GM21619 (cell line): ENCODE data around the gene ZBTB38.

Source experiments
- ATAC-seq: cut with Tn5 transposase; IDR thresholded peaks from one replicate; pipeline ENCODE4 v1.9.1; 2021; ENCODE audit not compliant: unreplicated experiment

Gene ZBTB38, protein sequence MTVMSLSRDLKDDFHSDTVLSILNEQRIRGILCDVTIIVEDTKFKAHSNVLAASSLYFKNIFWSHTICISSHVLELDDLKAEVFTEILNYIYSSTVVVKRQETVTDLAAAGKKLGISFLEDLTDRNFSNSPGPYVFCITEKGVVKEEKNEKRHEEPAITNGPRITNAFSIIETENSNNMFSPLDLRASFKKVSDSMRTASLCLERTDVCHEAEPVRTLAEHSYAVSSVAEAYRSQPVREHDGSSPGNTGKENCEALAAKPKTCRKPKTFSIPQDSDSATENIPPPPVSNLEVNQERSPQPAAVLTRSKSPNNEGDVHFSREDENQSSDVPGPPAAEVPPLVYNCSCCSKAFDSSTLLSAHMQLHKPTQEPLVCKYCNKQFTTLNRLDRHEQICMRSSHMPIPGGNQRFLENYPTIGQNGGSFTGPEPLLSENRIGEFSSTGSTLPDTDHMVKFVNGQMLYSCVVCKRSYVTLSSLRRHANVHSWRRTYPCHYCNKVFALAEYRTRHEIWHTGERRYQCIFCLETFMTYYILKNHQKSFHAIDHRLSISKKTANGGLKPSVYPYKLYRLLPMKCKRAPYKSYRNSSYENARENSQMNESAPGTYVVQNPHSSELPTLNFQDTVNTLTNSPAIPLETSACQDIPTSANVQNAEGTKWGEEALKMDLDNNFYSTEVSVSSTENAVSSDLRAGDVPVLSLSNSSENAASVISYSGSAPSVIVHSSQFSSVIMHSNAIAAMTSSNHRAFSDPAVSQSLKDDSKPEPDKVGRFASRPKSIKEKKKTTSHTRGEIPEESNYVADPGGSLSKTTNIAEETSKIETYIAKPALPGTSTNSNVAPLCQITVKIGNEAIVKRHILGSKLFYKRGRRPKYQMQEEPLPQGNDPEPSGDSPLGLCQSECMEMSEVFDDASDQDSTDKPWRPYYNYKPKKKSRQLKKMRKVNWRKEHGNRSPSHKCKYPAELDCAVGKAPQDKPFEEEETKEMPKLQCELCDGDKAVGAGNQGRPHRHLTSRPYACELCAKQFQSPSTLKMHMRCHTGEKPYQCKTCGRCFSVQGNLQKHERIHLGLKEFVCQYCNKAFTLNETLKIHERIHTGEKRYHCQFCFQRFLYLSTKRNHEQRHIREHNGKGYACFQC (N-terminal part only)

DNA sequence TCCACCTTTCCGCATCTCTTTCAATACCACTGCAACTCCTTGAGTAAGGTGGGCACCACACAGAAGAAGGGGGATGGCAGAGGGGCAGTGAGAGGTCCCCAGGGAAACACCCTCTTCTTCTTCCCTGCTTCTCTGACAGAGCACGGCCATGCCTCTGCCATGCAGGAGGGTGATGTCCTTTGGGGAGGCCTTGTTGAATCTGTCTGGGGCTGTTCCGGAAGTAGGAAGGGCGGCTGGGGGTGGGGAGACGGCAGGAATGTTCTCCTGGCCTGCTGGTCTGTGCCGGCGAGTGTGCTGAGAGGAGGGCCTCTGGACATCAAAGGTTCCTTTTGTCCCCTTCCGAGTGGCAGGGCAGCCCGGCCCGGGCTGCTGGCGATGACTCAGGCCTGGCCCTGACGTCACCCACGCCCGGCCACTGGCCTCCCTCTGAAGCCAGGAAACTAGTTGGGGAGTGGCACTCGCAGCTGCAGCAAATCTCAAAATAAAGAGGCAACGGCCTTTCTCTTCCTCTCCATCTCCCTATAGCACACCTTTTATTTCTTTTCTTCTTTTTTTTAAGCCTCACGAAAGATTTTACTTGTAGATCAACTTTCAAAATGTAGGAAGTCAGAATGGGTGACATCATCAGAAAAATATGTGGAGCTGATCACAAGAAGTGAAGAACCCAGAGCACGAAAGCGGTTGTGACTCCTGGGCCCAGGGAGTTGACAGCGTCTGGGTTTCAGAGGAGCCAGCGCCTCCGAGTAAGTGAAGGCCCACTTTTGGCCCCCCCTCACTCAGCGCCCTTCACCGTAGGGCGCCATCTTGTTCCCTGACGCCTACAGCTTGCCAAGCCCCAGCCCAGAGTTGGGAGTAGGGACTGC lies at the start of gene ZBTB38:
TSS of gene ZBTB38 (plus strand) at position 443 of the 863 bp plus-strand sequence. CDS start 73,885 bp downstream, outside the sequence.
- ATAC-seq, result no peak

DNA sequence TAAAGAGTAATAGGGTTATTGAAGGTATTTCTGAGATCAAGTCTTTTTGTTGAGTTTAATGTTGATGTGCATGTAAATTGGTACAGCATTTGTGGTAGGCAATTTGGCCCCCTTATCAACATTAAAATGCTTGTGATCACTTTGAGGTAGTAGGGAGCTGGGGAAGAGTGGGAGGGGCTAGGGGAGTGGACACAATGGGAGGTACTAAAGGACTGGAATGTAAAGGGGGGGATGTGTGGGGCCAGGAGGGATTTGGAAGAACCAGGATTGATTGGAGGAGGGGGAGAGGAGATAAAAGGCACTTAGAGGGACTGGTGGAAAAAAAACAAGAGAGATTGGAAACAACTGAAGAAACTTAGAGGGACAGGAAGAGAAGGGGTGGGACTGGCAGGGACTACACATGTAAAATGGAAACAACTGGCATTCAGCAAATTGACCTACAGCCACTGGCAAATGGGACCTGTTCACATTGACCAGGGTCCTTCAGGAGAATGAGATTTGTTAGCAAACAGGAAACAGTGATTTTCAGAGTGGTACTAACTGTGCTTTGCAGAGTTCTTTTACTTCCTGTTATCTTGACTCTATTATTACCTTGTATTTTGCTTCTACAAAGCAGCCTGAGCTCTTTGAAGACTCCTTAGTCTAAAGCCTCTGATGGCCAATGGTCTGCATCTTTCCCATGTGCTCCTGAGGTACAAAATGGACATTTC lies 47.8 kb upstream of the ZBTB38 start:
- ATAC-seq, result no peak

DNA sequence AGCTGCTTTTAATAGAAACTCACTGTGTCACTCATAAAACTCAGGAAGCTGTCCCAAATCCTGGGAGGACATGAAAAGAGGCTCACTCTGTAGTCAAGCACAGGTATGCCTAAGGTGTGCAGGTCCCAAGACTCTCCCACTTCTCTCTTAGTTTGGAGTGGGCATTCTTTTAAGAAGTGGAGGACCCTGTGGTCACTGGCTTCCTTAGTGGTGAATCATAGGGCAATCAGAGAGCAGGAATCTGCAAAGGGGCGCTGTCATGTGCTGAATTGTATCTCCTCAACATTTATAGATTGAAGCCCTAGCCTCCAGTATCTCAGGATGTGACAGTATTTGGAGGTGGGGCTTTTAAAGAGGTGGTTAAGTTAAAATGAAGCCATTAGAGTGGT lies 47.2 kb upstream of the ZBTB38 start:
- ATAC-seq, result no peak

DNA sequence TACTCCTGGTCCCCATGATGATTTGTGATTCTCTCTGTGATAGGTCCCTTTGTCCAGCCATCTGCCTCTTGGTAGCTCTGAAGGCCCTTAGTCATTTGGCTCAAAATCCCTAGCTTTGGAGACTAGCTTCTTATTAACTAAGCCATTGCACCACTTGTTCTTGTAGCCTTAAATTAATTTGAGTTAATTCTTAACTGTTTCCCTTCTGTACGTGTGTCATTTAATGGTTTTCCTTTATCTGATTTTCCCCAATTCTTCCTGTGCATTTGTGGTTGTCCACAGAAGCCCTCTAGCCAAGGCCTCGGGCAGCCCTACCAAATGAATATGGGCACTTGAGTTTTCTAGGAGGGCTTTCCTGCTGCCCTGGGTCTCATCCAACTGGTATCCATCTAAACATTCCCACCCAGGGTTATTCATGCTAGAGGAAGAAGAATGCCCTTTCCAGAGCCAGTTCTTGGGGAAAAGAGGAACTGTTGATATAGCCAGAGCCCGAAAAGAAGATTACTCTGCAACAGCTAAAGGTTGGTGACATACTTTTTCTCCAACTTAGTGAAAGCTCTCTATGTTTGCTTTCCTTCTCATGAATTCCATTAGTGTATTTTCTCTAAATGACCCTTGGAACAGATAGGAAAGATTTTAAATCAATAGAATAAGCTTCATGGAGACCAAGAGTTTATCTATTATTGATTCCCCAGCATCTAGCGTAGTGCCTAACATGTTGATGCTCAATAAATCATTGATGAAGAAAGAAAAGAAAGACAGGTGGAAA lies 44.2 kb upstream of the ZBTB38 start:
- ATAC-seq, result no peak

DNA sequence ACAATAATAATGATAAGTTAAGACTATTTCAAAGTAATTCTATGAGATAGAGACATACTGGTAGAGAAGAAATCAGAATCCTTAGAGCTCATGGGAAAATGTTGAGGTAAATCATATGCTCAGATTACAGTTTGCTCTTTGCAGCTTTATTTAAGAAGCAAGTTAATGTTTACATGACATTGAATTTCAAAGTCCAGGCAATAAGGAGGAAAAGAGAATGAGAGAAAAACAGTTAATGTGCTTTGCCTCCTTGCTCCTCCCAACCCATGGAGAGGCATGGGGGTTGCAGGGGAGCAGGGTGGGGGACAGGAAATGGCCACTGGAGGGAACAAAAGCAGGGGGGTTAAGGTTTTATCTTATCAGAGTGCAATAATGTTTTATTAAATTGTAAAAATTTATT lies 42.2 kb upstream of the ZBTB38 start:
- no peak for ATAC-seq

DNA sequence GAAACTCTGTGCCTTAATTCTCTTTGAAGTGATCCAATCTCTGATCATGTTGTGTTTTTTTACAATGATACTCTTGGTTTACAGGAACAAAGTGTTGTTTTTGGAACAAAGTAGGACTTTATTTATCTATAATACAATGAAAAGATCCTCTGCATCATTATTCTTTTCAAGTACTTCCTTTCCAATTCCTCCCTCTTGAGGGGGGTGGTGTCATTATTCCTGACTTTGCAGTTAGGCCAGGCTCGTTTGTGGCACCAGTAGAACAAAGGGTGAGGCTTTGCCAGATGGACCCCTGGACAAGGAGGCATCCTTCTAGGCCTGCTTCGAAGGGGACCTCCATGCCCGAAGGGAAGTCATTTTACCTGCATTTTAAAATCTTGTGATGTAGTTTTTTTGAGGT lies 41.7 kb upstream of the ZBTB38 start:
- no peak for ATAC-seq

DNA sequence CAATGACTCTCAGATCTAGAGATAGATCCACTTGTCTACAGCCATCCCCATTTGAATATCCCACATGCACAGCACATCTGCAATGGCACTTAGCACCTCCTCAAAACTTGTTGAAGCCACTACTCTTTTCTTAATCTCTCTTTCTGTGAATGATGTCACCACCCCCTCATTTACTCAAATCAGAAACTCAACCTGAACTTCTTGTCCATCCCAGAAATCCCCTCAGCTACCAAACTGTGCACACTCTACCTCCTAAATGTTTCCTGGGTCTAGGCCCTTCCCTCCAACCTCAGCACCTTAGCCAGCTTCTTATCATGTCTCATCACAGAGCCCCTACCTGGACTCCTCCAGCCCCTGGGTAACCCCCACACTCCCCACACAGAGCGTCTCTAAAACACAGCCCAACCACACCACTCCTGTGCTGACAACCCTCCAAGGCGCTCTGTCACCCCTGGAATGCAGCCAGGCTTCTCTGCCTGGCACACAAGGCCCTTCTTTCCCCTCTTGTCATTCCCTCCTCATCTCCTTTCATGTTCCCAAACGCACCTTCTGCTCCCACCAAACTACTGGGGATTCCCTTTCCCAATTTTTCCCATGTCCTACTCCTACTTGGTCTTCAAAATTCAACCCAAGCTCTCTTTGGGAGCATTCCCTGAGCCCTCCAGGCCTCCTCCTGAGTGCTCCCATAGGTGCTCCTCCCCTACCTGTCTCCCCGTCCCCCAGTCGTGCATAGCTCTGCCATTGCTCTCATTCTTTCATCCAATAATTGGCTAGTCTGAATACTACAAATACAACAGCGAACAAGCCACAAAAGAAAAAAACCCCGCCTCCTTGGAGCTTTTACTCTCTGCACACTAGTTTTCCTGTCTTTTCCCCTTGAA lies 39.8 kb upstream of the ZBTB38 start:
- ATAC-seq, result peak; percentile 45

DNA sequence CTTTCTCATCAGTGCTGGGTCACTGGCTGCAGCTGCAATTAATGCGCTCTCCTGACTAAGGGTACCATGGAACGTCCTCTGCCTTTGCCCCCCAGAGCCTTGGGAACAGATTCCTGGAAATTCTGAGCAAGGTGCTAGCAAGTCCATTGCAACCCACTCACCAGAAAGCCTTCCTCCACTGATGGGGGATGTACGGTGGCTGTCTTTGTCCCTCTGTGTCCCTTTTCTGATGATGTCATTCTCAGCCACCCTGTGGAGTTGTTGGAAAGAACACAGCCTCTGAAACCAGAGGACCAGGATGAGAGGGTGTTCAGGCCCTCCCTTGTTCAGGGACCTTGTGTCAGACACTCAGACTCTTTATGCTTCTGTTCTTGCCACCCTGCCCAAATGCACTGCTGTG lies 38.1 kb upstream of the ZBTB38 start:
- no peak for ATAC-seq

DNA sequence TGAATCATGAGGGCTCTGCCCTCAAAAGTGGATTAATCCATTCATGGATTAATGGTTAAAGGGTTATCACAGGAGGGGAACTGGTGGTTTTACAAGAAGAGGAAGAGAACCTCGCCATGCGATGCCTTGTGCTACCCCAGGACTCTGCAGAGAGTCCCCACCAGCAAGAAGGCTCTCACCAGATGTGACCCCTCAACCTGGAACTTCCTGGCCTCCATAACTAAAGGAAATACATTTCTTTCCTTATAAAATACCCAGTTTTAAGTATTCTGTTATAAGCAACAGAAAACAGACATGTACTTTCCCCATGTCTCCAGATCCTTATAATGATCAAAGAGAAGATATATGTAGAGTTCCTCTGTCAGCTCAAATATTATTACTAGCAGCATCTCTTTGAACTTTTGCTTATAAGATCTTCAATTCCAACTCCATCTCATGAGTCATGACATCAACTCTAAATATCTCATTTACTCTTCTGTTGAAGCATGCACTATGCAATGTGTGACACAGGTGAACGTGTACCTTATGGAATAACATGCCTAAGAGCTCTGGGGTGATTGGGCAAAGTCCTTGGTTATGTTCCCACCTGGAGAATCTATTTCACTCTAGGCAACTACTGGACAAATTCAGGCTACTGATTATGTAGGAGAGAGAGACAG lies 37.5 kb upstream of the ZBTB38 start:
- no peak for ATAC-seq

DNA sequence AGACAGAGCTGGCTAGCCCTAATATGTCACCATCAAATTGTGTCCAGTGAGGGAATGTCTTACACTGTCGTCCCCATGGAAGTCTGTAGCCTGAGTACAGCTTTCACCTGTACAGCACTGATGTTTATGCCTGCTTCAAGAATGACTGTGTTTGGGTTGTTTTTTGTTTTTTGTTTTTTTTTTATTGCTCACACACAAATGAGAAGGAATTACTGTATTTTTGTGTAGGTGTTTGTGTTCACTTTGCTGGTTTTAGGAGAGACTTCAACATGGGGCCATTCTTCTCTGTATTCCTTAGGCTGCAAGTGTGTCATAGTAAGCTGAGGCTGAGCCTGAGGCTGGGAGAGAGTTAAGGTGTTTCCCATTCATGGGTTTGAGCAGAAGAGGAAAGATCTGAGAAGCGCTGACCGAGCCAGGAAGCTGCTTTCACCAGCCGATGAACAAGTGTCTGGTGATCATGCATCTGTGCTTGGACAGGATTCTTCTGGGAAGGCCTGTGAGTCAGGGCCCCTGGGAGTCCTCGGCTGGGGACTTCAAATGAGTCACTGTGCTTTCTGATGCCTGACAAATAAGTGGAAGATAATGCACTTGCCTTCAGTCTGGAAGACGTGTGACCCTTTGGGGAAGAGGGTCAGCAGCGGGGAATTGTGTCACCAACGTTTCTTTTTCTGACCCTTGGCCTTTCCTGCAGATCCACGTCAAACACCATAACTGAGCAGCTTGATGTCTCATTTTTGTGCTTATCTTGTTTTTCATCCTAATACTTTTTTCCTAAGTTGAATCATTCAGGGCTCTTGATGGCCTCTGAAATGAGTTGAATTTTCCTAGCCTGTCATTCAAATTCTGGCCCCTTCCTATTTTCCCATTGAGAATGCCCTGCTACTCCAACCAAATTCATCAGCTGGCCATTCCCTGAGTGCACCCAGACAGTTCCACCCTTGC lies 36.7 kb upstream of the ZBTB38 start:
- ATAC-seq, result peak; percentile 38

DNA sequence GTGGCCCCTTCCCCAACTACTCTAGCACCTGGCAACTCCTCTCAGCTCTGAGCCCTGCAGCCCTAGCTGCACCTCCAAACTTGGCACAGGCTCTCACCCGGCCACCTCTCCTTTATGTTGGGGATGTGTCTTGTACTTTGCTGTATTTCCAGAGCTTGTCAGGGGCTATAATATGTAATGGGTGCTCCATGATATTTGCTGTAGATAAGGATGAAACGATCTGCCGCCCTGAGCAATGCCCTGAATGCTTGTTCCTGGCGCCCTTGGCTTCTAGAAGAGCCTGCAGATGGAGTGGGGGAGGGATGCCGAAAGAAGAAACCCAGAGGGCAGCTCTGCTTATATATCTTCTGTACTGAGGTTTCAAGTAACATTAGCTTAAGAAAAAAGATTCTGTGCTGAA lies 35.9 kb upstream of the ZBTB38 start:
- no peak for ATAC-seq

DNA sequence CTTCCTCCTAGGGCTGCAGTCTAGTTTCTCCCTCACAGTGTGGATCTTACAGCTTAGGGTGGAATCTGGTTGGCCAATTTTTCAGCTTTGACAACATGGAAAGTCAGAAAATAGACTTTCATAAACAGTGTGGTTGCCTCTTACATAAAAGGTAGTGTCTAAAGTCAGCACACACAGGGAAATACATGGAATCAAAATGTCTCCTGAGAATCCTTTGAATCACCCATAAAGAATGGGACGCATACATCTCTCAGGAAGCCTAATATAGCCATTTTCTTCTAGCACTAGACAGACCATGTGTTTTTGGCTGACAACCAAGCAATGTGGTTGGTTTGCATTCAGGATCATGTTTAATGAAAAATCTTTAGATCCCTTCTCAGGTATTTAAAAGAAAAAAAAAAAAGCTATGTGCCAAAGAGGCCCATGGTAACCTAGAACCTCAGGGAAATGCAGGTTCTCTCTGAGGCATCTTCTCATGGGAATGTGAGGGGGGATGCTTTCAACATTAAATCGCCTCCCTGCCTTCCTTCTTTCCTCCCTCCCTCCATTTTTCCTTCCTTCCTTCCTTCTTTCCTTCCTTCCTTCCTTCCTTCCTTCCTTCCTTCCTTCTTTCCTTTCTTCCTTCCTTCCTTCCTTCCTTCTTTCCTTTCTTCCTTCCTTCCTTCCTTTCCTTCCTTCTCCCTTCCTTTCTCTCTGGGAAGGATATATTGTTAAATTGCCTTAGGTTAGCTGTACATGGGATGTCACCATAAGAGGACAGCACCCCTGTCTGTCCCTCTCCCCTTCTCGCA lies 34.3 kb upstream of the ZBTB38 start:
- ATAC-seq, result no peak

DNA sequence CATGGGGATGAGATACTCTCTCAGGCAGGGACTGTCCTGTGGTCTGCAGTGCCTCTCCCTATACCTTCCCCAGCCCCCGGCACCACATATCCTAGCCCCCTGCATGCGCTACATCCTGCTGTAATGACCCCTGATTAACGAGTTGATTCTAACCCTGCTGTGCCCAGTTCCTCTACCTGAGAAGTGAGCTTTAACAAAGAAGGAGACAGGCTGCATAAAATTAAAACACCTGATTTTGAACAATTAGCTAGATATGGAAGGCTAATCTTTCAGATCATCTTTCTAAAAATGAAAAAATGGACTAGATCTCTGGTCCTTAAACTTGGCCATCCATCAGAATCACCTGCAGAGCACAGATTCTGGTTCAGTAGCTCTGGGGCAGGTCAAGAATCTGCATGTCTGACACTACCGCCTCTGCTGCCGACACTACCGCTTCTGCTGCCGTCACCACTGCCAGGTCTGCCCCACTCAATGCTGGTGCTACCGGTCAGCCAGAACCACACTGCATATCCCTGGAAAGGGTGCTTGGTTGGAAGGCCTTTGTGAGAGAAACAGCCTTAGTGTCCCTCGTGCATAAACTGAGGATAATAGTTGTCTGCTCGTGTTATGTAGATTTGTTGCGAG lies 33.6 kb upstream of the ZBTB38 start:
- ATAC-seq, result no peak

DNA sequence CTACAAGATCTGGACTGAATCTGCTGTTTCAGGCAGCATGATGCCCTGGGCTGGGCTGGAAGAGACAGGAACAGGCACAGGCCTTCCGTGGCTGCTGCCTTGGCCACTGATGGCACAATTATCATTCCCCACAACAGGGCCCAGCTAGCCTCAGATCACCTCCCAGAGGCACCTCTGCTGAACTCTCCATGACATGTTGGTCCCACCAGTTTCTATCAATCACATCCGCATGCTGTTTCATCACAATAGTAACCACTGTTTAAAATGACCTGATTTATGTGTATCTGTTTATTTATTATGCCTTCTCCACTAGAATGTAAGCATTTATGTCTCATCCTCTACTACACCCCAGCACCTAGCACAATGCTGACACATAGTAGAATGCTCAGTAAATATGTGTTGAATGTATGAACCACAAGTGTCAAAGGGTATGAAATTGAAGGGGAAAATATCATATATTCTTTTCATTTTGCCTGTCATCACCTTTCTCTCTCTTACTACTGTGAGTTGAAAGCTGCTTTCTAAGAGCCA lies 32.7 kb upstream of the ZBTB38 start:
- ATAC-seq, result no peak
